SIG-M5 (cell line): ENCODE results near the gene PLXDC2.

Experiments used
- DNase-seq: peaks from one replicate; lab custom pipeline; 2025; lab: John Stamatoyannopoulos, UW

The PLXDC2 gene

GRCh38 chr10:19815731-19816410 lies 361 bp upstream of the PLXDC2 start:
- no peak for DNase-seq

- DNase-seq = no peak
Observed at GRCh38 chr10:19817231-19817933, 1.1 kb downstream of the PLXDC2 start.

GRCh38 chr10:19818876-19819275 lies 2.6 kb downstream of the PLXDC2 start:
- no peak for DNase-seq

- no peak for DNase-seq
Observed at GRCh38 chr10:19819419-19820033, 3.3 kb downstream of the PLXDC2 start.

- no peak for DNase-seq
Observed at GRCh38 chr10:19824381-19825342, 8.4 kb downstream of the PLXDC2 start.

GRCh38 chr10:19825700-19826099 lies 9.5 kb downstream of the PLXDC2 start:
- DNase-seq = no peak

- DNase-seq = no peak
Observed at GRCh38 chr10:19826712-19827111, 10.5 kb downstream of the PLXDC2 start.

- DNase-seq = no peak
Observed at GRCh38 chr10:19828278-19829049, 12.2 kb downstream of the PLXDC2 start.

GRCh38 chr10:19832699-19833098 lies 16.5 kb downstream of the PLXDC2 start:
- no peak for DNase-seq

GRCh38 chr10:19833170-19833824 lies 17.1 kb downstream of the PLXDC2 start:
- no peak for DNase-seq

GRCh38 chr10:19835952-19836351 lies 19.7 kb downstream of the PLXDC2 start:
- no peak for DNase-seq

- DNase-seq = no peak
Observed at GRCh38 chr10:19839090-19839489, 22.9 kb downstream of the PLXDC2 start.

- DNase-seq = no peak
Observed at GRCh38 chr10:19839552-19839951, 23.3 kb downstream of the PLXDC2 start.

- DNase-seq = no peak
Observed at GRCh38 chr10:19840776-19841175, 24.5 kb downstream of the PLXDC2 start.

GRCh38 chr10:19843487-19843886 lies 27.3 kb downstream of the PLXDC2 start:
- DNase-seq = no peak

- no peak for DNase-seq
Observed at GRCh38 chr10:19845503-19846368, 29.5 kb downstream of the PLXDC2 start.

GRCh38 chr10:19847321-19847720 lies 31.1 kb downstream of the PLXDC2 start:
- DNase-seq = no peak

GRCh38 chr10:19848226-19848985 lies 32.2 kb downstream of the PLXDC2 start:
- no peak for DNase-seq

- DNase-seq = no peak
Observed at GRCh38 chr10:19853831-19854230, 37.6 kb downstream of the PLXDC2 start.
